ENCODE measurements around the gene RPL18A.
A peak's percentile ranks its signal among the peaks of the same experiment; 100 is the strongest.

The RPL18A gene
- long read RNA-seq, donor 1, transcript RPL18A-207 (2 exons, 907 nt) = minor isoform, 25 of 323 reads
- long read RNA-seq, donor 1, transcript RPL18A-203 (4 exons, 1,084 nt) = minor isoform, 19 of 323 reads
- long read RNA-seq, donor 1, transcript RPL18A-201 (5 exons, 665 nt) = major isoform, 214 of 323 reads
- long read RNA-seq, donor 1, partial matches to known transcripts = 61 of 323 reads
- long read RNA-seq, donor 1, other reads (novel, unspliced or antisense) = 0 of 323 reads
- long read RNA-seq, donor 2, transcript RPL18A-207 (2 exons, 907 nt) = minor isoform, 8 of 203 reads
- long read RNA-seq, donor 2, transcript RPL18A-206 (2 exons, 954 nt) = minor isoform, 5 of 203 reads
- long read RNA-seq, donor 2, transcript RPL18A-201 (5 exons, 665 nt) = major isoform, 114 of 203 reads
- long read RNA-seq, donor 2, transcript RPL18A-203 (4 exons, 1,084 nt) = minor isoform, 11 of 203 reads
- long read RNA-seq, donor 2, partial matches to known transcripts = 65 of 203 reads
- long read RNA-seq, donor 2, other reads (novel, unspliced or antisense) = 0 of 203 reads
- long read RNA-seq, donor 3, transcript RPL18A-207 (2 exons, 907 nt) = minor isoform, 6 of 131 reads
- long read RNA-seq, donor 3, transcript RPL18A-203 (4 exons, 1,084 nt) = minor isoform, 7 of 131 reads
- long read RNA-seq, donor 3, transcript RPL18A-201 (5 exons, 665 nt) = major isoform, 78 of 131 reads
- long read RNA-seq, donor 3, partial matches to known transcripts = 39 of 131 reads
- long read RNA-seq, donor 3, other reads (novel, unspliced or antisense) = 0 of 131 reads
- long read RNA-seq, donor 4, transcript RPL18A-207 (2 exons, 907 nt) = minor isoform, 13 of 219 reads
- long read RNA-seq, donor 4, transcript RPL18A-201 (5 exons, 665 nt) = major isoform, 147 of 219 reads
- long read RNA-seq, donor 4, transcript RPL18A-203 (4 exons, 1,084 nt) = minor isoform, 5 of 219 reads
- long read RNA-seq, donor 4, partial matches to known transcripts = 46 of 219 reads
- long read RNA-seq, donor 4, other reads (novel, unspliced or antisense) = 5 of 219 reads
- long read RNA-seq, donor 5, transcript RPL18A-203 (4 exons, 1,084 nt) = minor isoform, 10 of 239 reads
- long read RNA-seq, donor 5, transcript RPL18A-207 (2 exons, 907 nt) = minor isoform, 13 of 239 reads
- long read RNA-seq, donor 5, transcript RPL18A-201 (5 exons, 665 nt) = major isoform, 178 of 239 reads
- long read RNA-seq, donor 5, partial matches to known transcripts = 37 of 239 reads
- long read RNA-seq, donor 5, other reads (novel, unspliced or antisense) = 0 of 239 reads
- long read RNA-seq, donor 6, transcript RPL18A-201 (5 exons, 665 nt) = major isoform, 130 of 220 reads
- long read RNA-seq, donor 6, transcript RPL18A-206 (2 exons, 954 nt) = minor isoform, 7 of 220 reads
- long read RNA-seq, donor 6, transcript RPL18A-203 (4 exons, 1,084 nt) = minor isoform, 15 of 220 reads
- long read RNA-seq, donor 6, transcript RPL18A-207 (2 exons, 907 nt) = minor isoform, 11 of 220 reads
- long read RNA-seq, donor 6, partial matches to known transcripts = 57 of 220 reads
- long read RNA-seq, donor 6, other reads (novel, unspliced or antisense) = 0 of 220 reads
- long read RNA-seq, donor 7 = 0 reads
- long read RNA-seq, donor 8, transcript RPL18A-201 (5 exons, 665 nt) = major isoform, 140 of 208 reads
- long read RNA-seq, donor 8, transcript RPL18A-207 (2 exons, 907 nt) = minor isoform, 11 of 208 reads
- long read RNA-seq, donor 8, transcript RPL18A-203 (4 exons, 1,084 nt) = minor isoform, 13 of 208 reads
- long read RNA-seq, donor 8, partial matches to known transcripts = 44 of 208 reads
- long read RNA-seq, donor 8, other reads (novel, unspliced or antisense) = 0 of 208 reads

DNA sequence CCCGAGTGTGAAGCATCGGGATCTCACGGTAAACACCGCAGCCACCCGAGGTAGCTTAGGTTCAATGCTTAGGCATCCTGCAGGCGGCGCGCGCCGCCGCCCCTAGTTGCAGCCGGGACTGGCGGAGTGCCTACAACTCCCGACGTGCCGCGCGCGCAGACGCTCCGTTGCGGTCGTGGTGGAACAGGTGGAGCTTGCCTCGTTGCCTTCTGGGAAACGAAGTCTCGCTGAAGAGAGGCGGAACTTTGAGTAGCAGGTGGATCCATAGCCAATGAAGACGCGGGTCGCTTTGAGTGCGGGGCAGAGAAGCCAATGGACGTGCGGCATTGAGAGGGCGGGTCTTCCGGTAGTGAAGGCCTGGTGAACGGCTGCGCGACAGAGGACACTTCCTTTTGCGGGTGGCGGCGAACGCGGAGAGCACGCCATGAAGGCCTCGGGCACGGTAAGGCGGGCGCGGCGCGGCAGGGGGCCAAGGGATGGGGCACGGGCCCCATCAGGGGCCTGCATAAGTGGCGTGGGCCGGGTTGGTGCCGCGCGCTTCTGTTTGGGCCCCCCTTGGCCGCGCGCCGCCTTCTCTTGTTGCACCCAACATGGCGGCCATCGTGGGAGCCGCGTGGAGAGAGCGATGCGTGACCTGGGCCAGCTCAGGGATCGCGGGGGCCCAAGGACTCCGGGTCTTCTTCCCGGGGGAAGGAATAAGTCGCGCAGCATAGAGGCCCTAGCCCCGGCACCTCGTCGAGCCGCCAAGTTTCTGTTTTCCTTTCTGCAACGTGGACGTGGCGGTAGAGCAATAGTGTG lies at the start of gene RPL18A:
RPL18A (plus strand) TSS at position 378 of the 798 bp plus-strand sequence; CDS start at position 425, 47 bp downstream.
- peak; percentile 96 for DNase-seq

- no peak for DNase-seq
Observed at GRCh38 chr19:17811103-17811502, 48.6 kb upstream of the RPL18A start.

GRCh38 chr19:17811681-17812080 lies 48.0 kb upstream of the RPL18A start:
- no peak for DNase-seq

DNA sequence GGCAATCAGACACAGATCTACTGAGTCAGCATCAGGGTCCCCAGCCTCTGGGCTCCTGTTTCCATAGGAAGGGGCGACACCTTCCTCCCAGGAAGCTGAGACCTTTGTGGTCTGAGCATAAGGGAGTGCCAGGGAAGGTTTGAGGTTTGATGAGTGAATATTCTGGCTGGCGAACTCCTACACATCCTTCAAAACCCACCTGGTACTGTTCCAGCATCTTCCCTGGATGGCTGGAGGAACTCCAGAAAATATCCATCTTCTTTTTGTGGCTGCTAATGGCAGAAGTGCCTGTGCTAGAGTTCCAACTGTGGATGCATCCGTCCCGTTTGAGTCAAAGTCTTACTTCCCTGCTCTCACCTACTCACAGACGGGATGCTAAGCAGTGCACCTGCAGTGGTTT lies 47.6 kb upstream of the RPL18A start:
- DNase-seq = no peak

DNA sequence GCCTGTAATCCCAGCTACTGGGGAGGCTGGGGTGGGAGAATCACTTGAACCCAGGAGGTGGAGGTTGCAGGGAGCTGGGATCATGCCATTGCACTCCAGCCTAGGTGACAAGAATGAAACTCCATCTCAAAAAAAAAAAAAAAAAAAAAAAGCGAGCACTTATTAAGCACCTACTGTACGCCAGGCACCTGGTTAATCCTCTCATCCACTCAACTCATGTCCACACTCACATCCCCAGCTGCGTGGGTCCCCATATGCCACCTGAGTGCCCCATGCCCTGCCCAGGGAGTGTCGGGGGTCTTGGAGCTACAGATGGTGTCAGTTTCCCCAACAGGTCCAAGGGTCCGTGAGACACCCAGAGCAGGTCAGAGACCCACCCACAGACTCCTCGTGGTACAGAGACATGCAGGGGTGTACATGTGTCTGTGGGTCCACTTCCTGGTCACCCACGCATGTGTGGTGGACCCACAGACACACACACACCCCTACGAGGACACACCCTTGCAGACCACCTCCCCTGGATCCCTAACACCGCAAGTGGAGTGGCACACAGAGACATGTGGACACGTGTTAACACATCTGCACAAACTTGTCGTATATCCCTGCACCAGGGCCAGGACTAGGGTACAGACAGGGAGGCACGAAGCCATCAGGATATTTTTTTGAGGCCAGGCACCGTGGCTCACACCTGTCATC lies 41.9 kb upstream of the RPL18A start:
- DNase-seq = no peak

DNA sequence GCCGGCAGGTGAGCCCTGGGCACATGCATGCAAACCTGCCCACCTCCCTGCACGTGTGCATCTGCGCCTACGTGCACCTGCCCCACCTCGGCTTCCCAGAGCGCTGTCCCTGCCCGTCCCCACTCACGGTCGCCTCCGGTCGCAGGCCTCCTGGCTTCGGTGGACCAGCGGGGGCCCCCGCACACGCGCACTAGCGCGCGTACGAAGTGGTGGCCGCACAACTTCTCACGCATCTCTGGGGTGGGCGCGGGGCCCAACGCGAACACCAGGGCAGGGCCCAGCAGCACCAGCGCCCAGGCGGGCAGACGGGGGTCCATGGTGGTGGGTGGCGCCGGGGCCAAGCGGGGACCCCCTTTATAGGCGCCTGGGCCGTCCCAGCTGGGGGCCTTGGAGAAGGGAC lies 38.5 kb upstream of the RPL18A start, which contains the start of gene INSL3:
INSL3 (minus strand) TSS at position 330 of the 400 bp plus-strand sequence; CDS start at position 317, 13 bp downstream.
- no peak for DNase-seq

DNA sequence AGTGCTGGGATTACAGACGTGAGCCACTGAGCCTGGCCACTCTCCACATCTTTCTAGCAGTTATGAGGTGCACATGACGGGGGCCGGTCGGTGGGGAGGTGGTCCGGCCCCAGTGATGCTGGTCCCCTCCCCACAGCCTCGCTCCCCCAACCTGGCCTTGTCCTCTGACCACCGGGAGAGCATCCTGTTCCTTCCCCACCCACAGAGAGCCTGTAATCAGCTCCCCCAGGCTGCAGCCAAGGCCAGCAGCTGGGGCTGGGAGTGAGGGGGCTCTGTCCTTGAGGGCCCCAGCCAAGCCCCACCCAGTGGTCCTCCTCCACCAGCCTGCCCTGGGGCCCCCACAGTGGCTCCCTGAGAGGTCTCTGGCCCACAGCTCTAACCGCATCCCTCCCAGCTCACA lies 35.4 kb upstream of the RPL18A start:
- no peak for DNase-seq

DNA sequence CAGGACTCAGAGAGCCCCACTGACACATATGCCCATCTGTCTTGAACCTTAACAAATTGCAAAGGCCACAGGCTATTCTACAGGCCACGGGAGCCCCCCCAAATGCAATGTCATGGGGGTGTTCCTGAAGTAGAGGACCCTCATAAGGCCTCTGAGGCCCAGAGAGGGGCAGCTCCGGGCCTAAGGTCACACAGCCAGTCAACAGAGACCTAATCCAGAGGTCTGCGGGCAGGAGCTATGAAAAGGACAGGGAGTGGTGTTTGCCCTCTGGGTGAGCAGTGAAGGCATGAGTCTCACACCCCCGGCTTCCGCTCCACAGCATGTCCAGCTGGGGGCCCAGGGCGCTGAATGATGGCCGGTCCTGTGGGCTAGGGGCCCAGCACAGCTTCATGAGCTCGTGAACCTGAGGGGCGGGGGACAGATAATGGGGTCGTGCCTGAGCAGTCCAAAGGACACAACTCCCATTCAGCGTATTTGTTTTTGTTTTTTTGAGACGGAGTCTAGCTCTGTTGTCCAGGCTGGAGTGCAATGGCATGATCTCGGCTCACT lies 33.1 kb upstream of the RPL18A start:
- no peak for DNase-seq

DNA sequence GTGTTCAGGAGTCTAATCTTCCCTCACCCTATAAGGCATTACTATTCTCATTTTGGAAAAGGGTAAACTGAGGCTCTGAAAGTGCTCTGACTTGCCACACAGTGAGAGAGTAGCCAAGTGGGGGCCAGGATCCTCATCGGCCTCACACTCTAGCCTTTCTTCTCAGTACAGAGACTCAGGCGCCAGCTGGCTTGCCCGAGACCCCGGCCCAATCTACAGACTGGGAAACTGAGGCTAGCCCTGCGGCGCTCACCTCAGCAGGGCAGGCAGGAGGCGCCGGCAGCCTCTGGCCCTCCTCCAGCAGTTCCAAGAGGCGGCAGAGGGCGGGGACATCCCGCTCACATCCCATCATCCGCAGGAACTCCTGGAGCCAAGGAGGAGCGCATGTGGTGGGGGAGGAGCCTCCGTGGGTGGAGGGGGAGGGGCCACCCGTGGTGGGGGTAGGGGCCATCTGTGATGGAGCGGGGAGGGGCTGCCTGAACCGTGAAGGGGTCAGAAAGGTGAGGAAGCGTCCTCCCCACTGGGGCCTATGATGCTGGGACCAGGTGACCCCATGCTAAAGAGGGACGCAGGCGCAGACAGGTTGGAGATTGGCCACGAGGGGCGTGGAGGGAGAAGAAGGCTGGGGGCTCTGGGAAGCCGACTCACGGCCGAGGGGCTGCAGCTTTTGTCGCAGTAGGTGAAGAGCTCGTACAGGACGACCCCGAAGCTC lies 29.7 kb upstream of the RPL18A start:
- no peak for DNase-seq

DNA sequence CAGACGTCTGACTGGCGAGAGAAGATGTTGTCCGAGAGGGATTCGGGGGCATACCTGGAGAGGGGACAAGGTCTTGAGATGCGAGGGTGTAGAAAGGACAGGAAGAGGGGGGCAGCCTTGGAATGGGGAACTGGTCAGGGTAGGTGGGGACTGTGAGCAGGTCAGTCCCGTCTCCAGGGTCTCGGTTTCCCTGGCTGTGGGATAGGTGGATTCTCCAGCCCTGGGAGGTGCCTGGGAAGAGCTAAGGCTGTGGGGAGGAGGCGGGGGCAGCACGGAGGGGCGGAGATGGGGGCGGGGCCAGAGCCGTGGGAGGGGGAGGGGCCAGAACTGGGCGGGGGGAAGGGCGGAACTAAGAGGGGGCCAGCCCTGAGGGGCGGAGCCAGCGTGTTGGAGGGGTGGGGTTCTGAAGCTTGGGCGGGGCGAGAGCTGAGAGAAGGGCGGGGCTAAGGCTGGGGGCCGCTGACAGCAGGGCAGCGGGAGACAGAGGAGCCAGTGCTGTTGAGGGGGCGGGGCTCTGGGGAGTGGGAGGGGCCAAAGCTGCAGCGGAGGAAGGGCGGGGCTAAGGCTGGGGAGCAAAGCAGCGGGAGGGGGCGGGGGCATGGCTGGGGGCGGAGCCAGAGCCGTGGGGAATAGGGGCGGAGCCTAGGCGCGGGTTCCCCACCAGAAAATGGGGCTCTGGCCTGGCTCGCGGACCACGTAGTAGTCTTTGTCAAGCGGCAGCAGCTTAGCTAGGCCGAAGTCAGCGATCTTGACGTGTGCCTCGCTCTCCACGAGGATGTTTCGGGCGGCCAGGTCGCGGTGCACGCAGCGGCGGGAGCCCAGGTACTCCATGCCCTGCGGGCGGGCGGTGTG lies 28.9 kb upstream of the RPL18A start:
- peak; percentile 79 for DNase-seq

- peak; percentile 42 for DNase-seq
Observed at GRCh38 chr19:17831419-17831888, 28.3 kb upstream of the RPL18A start.

GRCh38 chr19:17832443-17833208 lies 27.1 kb upstream of the RPL18A start:
- DNase-seq = no peak

DNA sequence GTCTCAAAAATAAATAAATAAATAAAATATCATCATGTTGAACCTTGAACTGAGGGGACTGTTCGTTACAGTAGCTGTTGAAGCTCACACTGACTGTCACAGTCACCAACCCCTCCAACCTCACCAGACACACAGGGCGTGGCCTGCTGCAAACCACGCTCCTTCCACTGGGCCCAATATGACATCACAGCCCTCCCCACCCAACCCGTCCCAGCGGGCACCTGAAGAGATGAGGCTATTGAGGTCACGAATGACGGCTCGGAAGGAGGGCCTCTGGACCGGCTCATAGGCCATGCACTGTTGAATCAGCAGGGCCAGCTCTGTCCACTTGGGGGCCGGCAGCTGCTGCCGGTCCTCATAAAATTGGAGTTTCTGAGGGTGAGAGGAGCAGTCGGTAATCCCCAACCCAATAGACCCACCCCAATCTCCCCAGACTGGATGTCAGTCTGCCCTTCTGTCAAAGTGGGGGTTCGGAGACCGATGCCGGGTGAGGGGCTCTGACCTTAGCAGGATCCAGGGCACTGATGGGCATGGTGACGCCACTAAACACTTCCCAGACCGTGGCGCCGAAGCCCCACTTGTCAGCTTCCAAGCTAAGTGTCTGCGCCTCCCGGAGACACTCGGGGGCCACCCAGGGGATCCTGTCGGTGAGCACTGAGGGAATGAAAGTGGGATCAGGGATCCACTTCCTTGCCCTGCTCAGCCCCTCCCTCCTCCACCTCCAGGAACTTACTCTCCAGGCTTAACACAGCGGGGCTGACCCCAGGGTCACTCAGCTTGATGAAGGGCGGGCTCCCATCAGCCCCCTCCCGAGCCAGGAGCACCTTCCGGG lies 25.1 kb upstream of the RPL18A start:
- no peak for DNase-seq

DNA sequence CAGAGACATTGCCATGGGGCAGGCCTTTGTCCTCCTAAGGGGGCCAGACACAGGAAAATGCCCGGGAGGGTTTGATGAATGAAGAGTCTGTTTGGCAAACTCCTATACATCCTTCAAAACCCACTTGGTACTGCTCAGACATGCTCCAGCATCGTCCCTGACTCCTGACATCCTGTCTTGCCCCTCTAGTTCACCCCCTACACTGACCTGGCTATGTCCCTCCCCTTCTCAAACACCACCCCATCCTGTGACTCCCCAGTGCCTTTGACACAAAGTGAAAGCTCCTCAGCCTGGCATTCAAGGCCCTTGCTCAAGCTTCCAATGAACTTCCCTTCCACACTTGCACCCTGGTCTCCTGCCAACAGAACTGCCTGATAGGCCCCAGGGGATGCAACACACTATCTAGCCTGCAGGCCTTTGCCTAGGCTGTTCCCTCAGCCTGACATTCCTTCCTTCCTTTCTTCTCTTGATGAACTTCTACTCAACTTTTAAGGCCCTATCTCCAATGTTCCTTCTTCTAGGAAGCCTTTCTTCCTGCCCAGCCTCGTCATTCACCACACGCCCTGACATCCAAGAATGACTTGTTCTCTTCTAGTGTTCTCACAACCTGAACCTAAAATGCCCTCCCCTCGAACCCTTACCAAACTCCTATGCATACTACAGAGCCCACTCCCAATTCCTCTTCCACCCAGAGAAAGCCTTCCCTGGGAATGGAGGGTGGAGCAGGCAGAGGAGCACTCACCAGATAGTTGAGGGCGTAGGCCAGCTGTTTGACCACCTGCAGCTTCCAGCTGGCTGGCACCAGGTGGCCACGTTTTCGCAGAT lies 24.3 kb upstream of the RPL18A start:
- no peak for DNase-seq

DNA sequence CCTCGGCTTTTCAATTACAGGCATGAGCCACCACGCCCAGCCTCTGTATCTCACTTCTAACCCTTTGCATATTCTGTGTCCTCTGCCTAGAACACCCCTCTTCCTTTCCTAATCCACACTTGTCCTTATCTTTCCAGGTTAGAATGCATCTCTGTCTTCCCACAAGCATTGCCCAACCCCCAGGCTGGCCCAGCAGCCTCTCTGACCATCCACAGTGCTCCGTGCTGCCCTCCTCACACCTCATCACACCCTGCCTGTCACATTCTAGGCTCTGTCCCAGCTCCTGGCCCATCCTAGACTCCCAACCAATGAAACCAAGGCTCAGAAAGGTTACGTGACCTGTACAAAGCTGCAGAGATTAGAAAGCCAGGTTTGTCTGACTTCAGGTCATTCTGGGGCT lies 23.2 kb upstream of the RPL18A start:
- no peak for DNase-seq

Measured in right kidney (tissue), 9 donors.